T-cell (primary cell): ENCODE data around the gene FUBP1. TPM values are rescaled to one million over a fixed set of nuclear protein-coding genes. Genes with fewer than 3 reads are reported as not detected.
A peak's percentile ranks its signal among the peaks of the same experiment; 100 is the strongest.

ENCODE experiments used
- ATAC-seq, 4 experiments: fragments of 200-7000 bp in 3 of 4; fragments of 150-1000 bp in 1 of 4; cut with Tn5 transposase; replicated peaks in 1 of 4; 1 replicate in 3 of 4; 2 replicates in 1 of 4; pipeline ENCODE4 v1.10.0; 2021; ENCODE audit warnings: moderate library complexity in 3 of 4, mild to moderate bottlenecking in 2 of 4, moderate number of reproducible peaks in 1 of 4
- CTCF ChIA-PET, 2 donors: fragments of 300-600 bp; sonication (Branson Sonifier 250); formaldehyde crosslinking; loops; one replicate each; lab custom pipeline; 2022; ENCODE audit warnings: antibody characterized with exemption in 2 of 2; lab: Charles Lee
- POLR2A ChIA-PET, 2 donors: fragments of 300-600 bp; sonication (Branson Sonifier 250); formaldehyde crosslinking; loops; one replicate each; lab custom pipeline; 2022; ENCODE audit warnings: antibody characterized with exemption in 2 of 2; lab: Charles Lee
- DNase-seq, 35 experiments: peaks; one replicate each; pipeline versions ENCODE4 v3.0.0 to v3.0.0-alpha.2; 2013 to 2023
- H3K27ac ChIP-seq: one replicate; pipeline ENCODE4 v1.5.1; 2013; ENCODE audit warnings: low read length
- H3K27me3 ChIP-seq, 2 experiments: replicated peaks in 1 of 2; 1 replicate in 1 of 2; 2 replicates in 1 of 2; pipeline versions ENCODE4 v1.6.1 to v1.7.0; 2013; ENCODE audit warnings: low read length in 1 of 2, mixed read lengths in 1 of 2; ENCODE audit not compliant: control insufficient read depth in 2 of 2, insufficient read depth in 2 of 2; ENCODE audit errors: extremely low read depth in 1 of 2
- H3K36me3 ChIP-seq, 2 donors: 1 replicate in 1 of 2; 2 replicates in 1 of 2; pipeline versions ENCODE4 v1.6.1 to v1.7.0; 2013; ENCODE audit warnings: low read length in 1 of 2; ENCODE audit not compliant: control insufficient read depth in 2 of 2, insufficient read depth in 1 of 2; ENCODE audit errors: extremely low read depth in 1 of 2
- H3K4me1 ChIP-seq, 2 experiments: 1 replicate in 1 of 2; 2 replicates in 1 of 2; pipeline versions ENCODE4 v1.6.1 to v1.7.0; 2013; ENCODE audit warnings: low read length in 2 of 2, mixed read lengths in 1 of 2; ENCODE audit not compliant: insufficient read depth in 2 of 2, control insufficient read depth in 1 of 2; ENCODE audit errors: extremely low read depth in 1 of 2
- H3K4me3 ChIP-seq, 2 donors: 1 replicate in 1 of 2; 2 replicates in 1 of 2; pipeline versions ENCODE4 v1.5.1 to v1.7.0; 2013; ENCODE audit warnings: mild to moderate bottlenecking in 2 of 2, low read length in 1 of 2, moderate library complexity in 1 of 2; ENCODE audit not compliant: control insufficient read depth in 1 of 2; ENCODE audit errors: extremely low read depth in 1 of 2
- H3K9me3 ChIP-seq: 2 replicates; pipeline ENCODE4 v1.7.0; 2013
- H3K27ac Mint-ChIP-seq, 2 donors: one replicate each; pipeline ENCODE4 v1.8.0; 2020 to 2021; ENCODE audit warnings: mild to moderate bottlenecking in 2 of 2, mixed read lengths in 2 of 2
- H3K27me3 Mint-ChIP-seq, 2 donors: one replicate each; pipeline ENCODE4 v1.8.0; 2021 to 2022; ENCODE audit warnings: mixed read lengths in 2 of 2
- H3K36me3 Mint-ChIP-seq: one replicate; pipeline ENCODE4 v1.8.0; 2021; ENCODE audit warnings: mixed read lengths
- H3K4me1 Mint-ChIP-seq, 3 donors: one replicate each; pipeline ENCODE4 v1.8.0; 2020 to 2022; ENCODE audit warnings: mixed read lengths in 3 of 3, mild to moderate bottlenecking in 1 of 3
- H3K4me3 Mint-ChIP-seq, 3 donors: one replicate each; pipeline ENCODE4 v1.8.0; 2020 to 2022; ENCODE audit warnings: mild to moderate bottlenecking in 3 of 3, mixed read lengths in 3 of 3, moderate library complexity in 3 of 3
- H3K9me3 Mint-ChIP-seq, 3 donors: one replicate each; pipeline ENCODE4 v1.8.0; 2020 to 2022; ENCODE audit warnings: mixed read lengths in 3 of 3
- WGBS: methylation state at CpG from one replicate; pipeline ENCODE4 v1.1.5; 2013; ENCODE audit warnings: missing lambda C conversion rate; ENCODE audit not compliant: insufficient coverage; 5-methylcytosine and 5-hydroxymethylcytosine counted together
- total RNA-seq, 35 experiments: library from RNA in 6 of 35; stranded (reverse) in 6 of 35; fragments of 120-200 nt in 1 of 35; gene quantifications; one replicate each; pipeline versions ENCODE4 v1.2.1 to v1.2.4 and lab custom pipeline; 2013 to 2026

Gene FUBP1
- total RNA-seq, 5 donors from 2014 or later (not counting 1 experiment from before 2014, with no cell fraction given) = 180 to 224 (median 194) TPM

GRCh38 chr1:77940921-77941570 is 37.8 kb downstream of the FUBP1 start:
- ChIA-PET CTCF (no interaction called here), POLR2A (no interaction called here)
- no peaks in the 10 kb centered on the region for H3K9me3 Mint-ChIP-seq
- ATAC-seq (no peak), DNase-seq (no peak)
- no peaks in the 10 kb centered on the region for H3K27me3 ChIP-seq
- H3K36me3 ChIP-seq = peaks cover 0 to 16% of the 10 kb centered on the region in 2 donors
- H3K27ac ChIP-seq = no peak overlapping the region
- 90% methylated on average over 1 of the region's 4 CpGs for WGBS
- peak overlapping the region in 1 of 2 donors; percentile 1 for H3K27ac Mint-ChIP-seq
- no peaks in the 10 kb centered on the region for H3K4me1 ChIP-seq
- H3K4me3 ChIP-seq = no peak overlapping the region
- H3K4me3 Mint-ChIP-seq = no peak overlapping the region
- H3K9me3 ChIP-seq = no peaks in the 10 kb centered on the region
- no peaks in the 10 kb centered on the region for H3K27me3 Mint-ChIP-seq
- H3K36me3 Mint-ChIP-seq = peaks cover 23% of the 10 kb centered on the region
- peaks cover 5 to 22% (median 8%) of the 10 kb centered on the region in 3 donors for H3K4me1 Mint-ChIP-seq

GRCh38 chr1:77938651-77939050 is 40.2 kb downstream of the FUBP1 start:
- Mint-ChIP-seq H3K27ac (peak overlapping the region in 1 of 2 donors; percentile 7), H3K4me1 (peaks cover 2 to 14% (median 4%) of the 10 kb centered on the region in 3 donors), H3K9me3 (no peaks in the 10 kb centered on the region), H3K36me3 (peaks cover 12% of the 10 kb centered on the region), H3K27me3 (no peaks in the 10 kb centered on the region), H3K4me3 (no peak overlapping the region)
- peaks cover 0 to 5% of the 10 kb centered on the region in 2 donors for H3K36me3 ChIP-seq
- H3K27ac ChIP-seq = no peak overlapping the region
- no peaks in the 10 kb centered on the region for H3K27me3 ChIP-seq
- ATAC-seq = no peak
- H3K9me3 ChIP-seq = no peaks in the 10 kb centered on the region
- no peak for DNase-seq
- no peak overlapping the region for H3K4me3 ChIP-seq
- POLR2A ChIA-PET = no interaction called here
- CTCF ChIA-PET = no interaction called here
- no peaks in the 10 kb centered on the region for H3K4me1 ChIP-seq

DNA sequence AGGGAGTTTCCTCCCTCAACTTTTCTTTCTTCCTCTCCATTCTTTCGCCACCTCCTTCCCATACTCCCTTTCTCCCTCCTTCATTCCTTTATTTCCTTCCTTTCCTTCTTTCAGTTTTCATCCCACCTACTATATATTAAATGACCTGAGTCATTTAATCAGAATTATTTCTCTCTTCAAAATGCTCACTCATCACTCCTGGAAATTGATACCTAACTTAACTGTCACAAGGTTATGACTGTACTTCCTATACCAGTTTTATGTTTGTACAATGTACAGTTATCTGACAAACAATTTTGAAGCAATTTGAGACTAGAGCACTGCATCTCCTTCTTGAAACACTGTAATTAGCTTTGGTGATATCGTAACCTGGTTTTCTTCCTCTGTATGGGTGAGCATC is 49.1 kb downstream of the FUBP1 start:
- no peaks in the 10 kb centered on the region for H3K9me3 Mint-ChIP-seq
- Histone ChIP-seq H3K27ac (no peak overlapping the region), H3K4me3 (no peak overlapping the region), H3K27me3 (peaks cover 0 to 4% of the 10 kb centered on the region in 2 experiments), H3K9me3 (no peaks in the 10 kb centered on the region), H3K4me1 (no peaks in the 10 kb centered on the region), H3K36me3 (no peaks in the 10 kb centered on the region)
- H3K4me3 Mint-ChIP-seq = no peak overlapping the region
- H3K4me1 Mint-ChIP-seq = peaks cover 0 to 14% (median 0%) of the 10 kb centered on the region in 3 donors
- ChIA-PET CTCF (no interaction called here), POLR2A (no interaction called here)
- no peaks in the 10 kb centered on the region for H3K36me3 Mint-ChIP-seq
- H3K27ac Mint-ChIP-seq = no peak overlapping the region
- ATAC-seq = no peak
- DNase-seq = no peak
- WGBS = 100% methylated on average over 1 of the region's 2 CpGs
- no peaks in the 10 kb centered on the region for H3K27me3 Mint-ChIP-seq

DNA sequence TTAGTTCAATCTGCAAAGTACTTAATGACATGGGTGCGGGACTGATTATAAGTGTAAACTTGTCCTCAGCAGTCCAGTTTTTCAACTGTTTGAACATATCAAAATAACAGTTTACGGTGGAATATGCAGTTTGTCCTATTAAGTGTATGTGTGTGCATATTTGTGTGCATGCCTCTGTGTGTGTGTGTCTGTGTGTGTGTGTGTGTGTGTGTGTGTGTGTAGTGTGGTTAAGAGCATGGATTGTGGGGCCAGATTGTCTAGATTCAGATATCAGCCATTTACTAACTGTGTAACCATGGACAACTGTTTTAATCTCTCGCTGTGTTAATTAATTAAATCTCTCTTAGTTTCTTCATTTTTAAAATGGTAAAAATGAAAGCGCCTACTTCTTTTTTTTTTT is 51.5 kb downstream of the FUBP1 start:
- ChIA-PET CTCF (no interaction called here), POLR2A (no interaction called here)
- Histone ChIP-seq H3K4me1 (no peaks in the 10 kb centered on the region), H3K27ac (no peak overlapping the region), H3K4me3 (no peak overlapping the region), H3K27me3 (peaks cover 0 to 7% of the 10 kb centered on the region in 2 experiments), H3K9me3 (no peaks in the 10 kb centered on the region), H3K36me3 (no peaks in the 10 kb centered on the region)
- H3K27me3 Mint-ChIP-seq = no peaks in the 10 kb centered on the region
- peaks cover 0 to 14% (median 0%) of the 10 kb centered on the region in 3 donors for H3K4me1 Mint-ChIP-seq
- H3K4me3 Mint-ChIP-seq = peak overlapping the region in 2 of 3 donors; percentile 49 to 80
- no peak overlapping the region for H3K27ac Mint-ChIP-seq
- 100% methylated on average over 1 of the region's 4 CpGs for WGBS
- ATAC-seq (no peak), DNase-seq (no peak)
- H3K9me3 Mint-ChIP-seq = no peaks in the 10 kb centered on the region
- H3K36me3 Mint-ChIP-seq = no peaks in the 10 kb centered on the region

- 69% methylated on average over 2 of the region's 13 CpGs for WGBS
- ChIA-PET CTCF (no interaction called here), POLR2A (no interaction called here)
- H3K4me1 Mint-ChIP-seq = peaks cover 0 to 14% (median 0%) of the 10 kb centered on the region in 3 donors
- peak overlapping the region; percentile 77 to 84 (median 80) for H3K4me3 Mint-ChIP-seq
- H3K36me3 ChIP-seq = no peaks in the 10 kb centered on the region
- no peak overlapping the region for H3K27ac ChIP-seq
- ATAC-seq (no peak), DNase-seq (peak in 1 of 35 experiments; percentile 17)
- H3K27ac Mint-ChIP-seq = peak overlapping the region; percentile 12 to 71
- H3K4me1 ChIP-seq = no peaks in the 10 kb centered on the region
- no peaks in the 10 kb centered on the region for H3K9me3 ChIP-seq
- H3K27me3 Mint-ChIP-seq = no peaks in the 10 kb centered on the region
- H3K4me3 ChIP-seq = peak overlapping the region in 1 of 2 donors; percentile 38
- no peaks in the 10 kb centered on the region for H3K9me3 Mint-ChIP-seq
- H3K27me3 ChIP-seq = peaks cover 0 to 7% of the 10 kb centered on the region in 2 experiments
- no peaks in the 10 kb centered on the region for H3K36me3 Mint-ChIP-seq
Observed at GRCh38 chr1:77926561-77927357, 52.1 kb downstream of the FUBP1 start.

GRCh38 chr1:77925956-77926355 is 52.9 kb downstream of the FUBP1 start:
- no peaks in the 10 kb centered on the region for H3K36me3 ChIP-seq
- Mint-ChIP-seq H3K4me1 (peaks cover 0 to 14% (median 0%) of the 10 kb centered on the region in 3 donors), H3K27me3 (no peaks in the 10 kb centered on the region), H3K27ac (no peak overlapping the region), H3K4me3 (peak overlapping the region; percentile 7 to 80 (median 77)), H3K36me3 (no peaks in the 10 kb centered on the region), H3K9me3 (no peaks in the 10 kb centered on the region)
- no peak overlapping the region for H3K27ac ChIP-seq
- H3K27me3 ChIP-seq = peaks cover 0 to 7% of the 10 kb centered on the region in 2 experiments
- POLR2A ChIA-PET = no interaction called here
- H3K4me3 ChIP-seq = no peak overlapping the region
- CTCF ChIA-PET = no interaction called here
- no peaks in the 10 kb centered on the region for H3K9me3 ChIP-seq
- DNase-seq (no peak), ATAC-seq (no peak)
- 71% methylated on average over 1 of the region's 2 CpGs for WGBS
- no peaks in the 10 kb centered on the region for H3K4me1 ChIP-seq
